Lower leg skin (tissue), 3 donors: ENCODE measurements around the gene MOK.

Source experiments
- POLR2A ChIP-seq, 2 donors: fragments of 450-650 bp; IDR thresholded peaks; one replicate each; pipeline ENCODE4 v1.6.1; 2016 to 2017; ENCODE audit warnings: antibody characterized with exemption in 2 of 2, mild to moderate bottlenecking in 1 of 2, moderate library complexity in 1 of 2
- TF ChIP-seq, protein P1 (sequence below), 3 donors: fragments of 450-650 bp; IDR thresholded peaks; one replicate each; pipeline ENCODE4 v1.5.1; 2016; ENCODE audit warnings: antibody characterized with exemption in 3 of 3, mild to moderate bottlenecking in 3 of 3, moderate library complexity in 2 of 3

DNA sequence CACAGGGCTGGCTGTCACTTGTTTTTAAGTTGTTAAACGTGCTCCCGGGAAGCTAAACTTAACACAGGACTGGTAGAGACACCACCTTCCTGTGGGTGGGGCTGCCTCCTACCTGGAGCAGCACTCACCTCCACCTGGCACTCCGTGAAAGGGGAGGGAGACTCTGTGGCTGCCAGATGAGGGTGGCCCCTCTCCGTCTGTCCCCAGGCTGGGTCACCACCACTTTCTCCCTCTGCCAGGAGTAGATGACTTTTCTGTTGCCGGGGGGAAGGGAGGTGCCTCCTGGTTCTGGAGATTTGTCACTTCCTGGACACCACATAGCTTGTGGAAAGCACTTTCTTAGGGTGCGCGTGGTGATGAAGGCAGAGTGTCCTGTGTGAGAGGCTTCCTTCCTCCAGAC lies 83.9 kb downstream of the MOK start:
- TF ChIP-seq, protein P1, sequence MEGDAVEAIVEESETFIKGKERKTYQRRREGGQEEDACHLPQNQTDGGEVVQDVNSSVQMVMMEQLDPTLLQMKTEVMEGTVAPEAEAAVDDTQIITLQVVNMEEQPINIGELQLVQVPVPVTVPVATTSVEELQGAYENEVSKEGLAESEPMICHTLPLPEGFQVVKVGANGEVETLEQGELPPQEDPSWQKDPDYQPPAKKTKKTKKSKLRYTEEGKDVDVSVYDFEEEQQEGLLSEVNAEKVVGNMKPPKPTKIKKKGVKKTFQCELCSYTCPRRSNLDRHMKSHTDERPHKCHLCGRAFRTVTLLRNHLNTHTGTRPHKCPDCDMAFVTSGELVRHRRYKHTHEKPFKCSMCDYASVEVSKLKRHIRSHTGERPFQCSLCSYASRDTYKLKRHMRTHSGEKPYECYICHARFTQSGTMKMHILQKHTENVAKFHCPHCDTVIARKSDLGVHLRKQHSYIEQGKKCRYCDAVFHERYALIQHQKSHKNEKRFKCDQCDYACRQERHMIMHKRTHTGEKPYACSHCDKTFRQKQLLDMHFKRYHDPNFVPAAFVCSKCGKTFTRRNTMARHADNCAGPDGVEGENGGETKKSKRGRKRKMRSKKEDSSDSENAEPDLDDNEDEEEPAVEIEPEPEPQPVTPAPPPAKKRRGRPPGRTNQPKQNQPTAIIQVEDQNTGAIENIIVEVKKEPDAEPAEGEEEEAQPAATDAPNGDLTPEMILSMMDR (IDR thresholded peaks at IDR 0.05): no peak
- TF ChIP-seq POLR2A (IDR thresholded peaks at IDR 0.05): no peak
